Stimulated activated CD4-positive, alpha-beta T cell treated with anti-CD3 and anti-CD28 coated beads, TNF-alpha, amount 100 ng/mL, for 1 hour (primary cell): Measurements from ENCODE around the gene GDPD3.

Source experiments
- DNase-seq, 3 donors: peaks; one replicate each; pipeline ENCODE4 v3.0.0-alpha.2; 2020; ENCODE audit warnings: low read depth in 3 of 3, low spot score in 1 of 3

GDPD3 gene

GRCh38 chr16:30082545-30083090 is 30.7 kb downstream of the GDPD3 start:
- no peak for DNase-seq

- DNase-seq: no peak
These were observed 33.9 kb downstream of the GDPD3 start for GRCh38 chr16:30079480-30079879.

GRCh38 chr16:30078744-30079143 is 34.6 kb downstream of the GDPD3 start:
- no peak for DNase-seq

GRCh38 chr16:30077656-30078055 is 35.7 kb downstream of the GDPD3 start:
- no peak for DNase-seq

- DNase-seq: no peak
These were observed 37.0 kb downstream of the GDPD3 start for GRCh38 chr16:30076276-30076791.

- peak; percentile 51 to 83 (median 73) for DNase-seq
These were observed 37.6 kb downstream of the GDPD3 start, which contains the start of gene PPP4C for GRCh38 chr16:30075503-30076275. Gene PPP4C, plus strand, starts transcription at chr16:30075994. Its CDS starts 384 bp downstream, at chr16:30076378.

- DNase-seq: no peak
These were observed 42.8 kb downstream of the GDPD3 start for GRCh38 chr16:30070490-30070889.

GRCh38 chr16:30069611-30070462 is 43.5 kb downstream of the GDPD3 start:
- DNase-seq: no peak

GRCh38 chr16:30068750-30069610 is 44.4 kb downstream of the GDPD3 start:
- DNase-seq: peak in 1 of 3 donors; percentile 39

- no peak for DNase-seq
These were observed 45.0 kb downstream of the GDPD3 start for GRCh38 chr16:30068333-30068732.

GRCh38 chr16:30067584-30067916 is 45.8 kb downstream of the GDPD3 start:
- DNase-seq: no peak

GRCh38 chr16:30066761-30067583 is 46.4 kb downstream of the GDPD3 start:
- DNase-seq: no peak

- no peak for DNase-seq
These were observed 47.2 kb downstream of the GDPD3 start for GRCh38 chr16:30065943-30066760.

- DNase-seq: peak; percentile 89 to 91 (median 91)
These were observed 48.0 kb downstream of the GDPD3 start, which contains the start of gene ALDOA for GRCh38 chr16:30065102-30065942. Gene ALDOA, plus strand, starts transcription at chr16:30065760. Its CDS starts 1,138 bp downstream, at chr16:30066898.

GRCh38 chr16:30064729-30065101 is 48.6 kb downstream of the GDPD3 start:
- DNase-seq: no peak

- DNase-seq: peak in 2 of 3 donors; percentile 37 to 54
These were observed 49.2 kb downstream of the GDPD3 start for GRCh38 chr16:30063893-30064728.

GRCh38 chr16:30063278-30063892 is 50.0 kb downstream of the GDPD3 start:
- no peak for DNase-seq
